ENCODE results near the gene SCAMP4. TPM values are rescaled to one million over a fixed set of nuclear protein-coding genes. Genes with fewer than 3 reads are reported as not detected.

SCAMP4 gene
- total RNA-seq, 1 donor from 2014 or later = 48.4 TPM

DNA sequence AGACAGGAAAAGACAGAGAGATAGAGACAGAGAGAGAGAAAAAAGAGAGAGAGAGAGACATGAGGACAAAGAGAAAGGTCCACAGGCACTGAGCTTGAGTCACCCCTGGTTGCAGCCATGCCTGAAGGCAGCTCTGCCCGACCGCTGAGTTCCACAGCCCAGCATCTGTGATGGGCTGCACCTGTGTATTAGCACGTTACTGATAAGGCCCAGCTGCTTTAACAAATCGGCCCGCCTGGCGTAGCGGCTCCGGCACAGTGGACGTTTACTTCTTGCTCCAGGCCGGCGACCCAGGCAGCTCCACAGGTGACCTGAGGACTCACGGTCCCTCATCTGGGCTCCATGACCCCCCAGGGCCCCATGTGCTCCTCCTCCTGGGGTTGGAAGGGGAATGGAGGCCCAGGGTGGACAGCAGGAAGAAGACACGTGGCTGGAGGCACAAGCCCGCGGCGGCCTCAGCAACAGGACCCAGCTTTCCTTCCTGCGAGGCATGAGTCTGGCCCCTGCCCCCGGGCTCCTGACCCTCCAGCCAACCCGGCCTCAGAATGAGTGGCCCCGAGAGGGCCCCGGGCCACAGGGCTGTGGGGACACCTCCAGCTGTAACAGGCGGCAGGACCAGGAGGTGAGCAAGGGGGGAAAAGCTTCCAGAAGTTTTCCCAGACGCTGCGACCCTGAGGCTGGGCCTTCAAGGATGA lies 31.9 kb downstream of the SCAMP4 start:
- no peak for DNase-seq (ENCODE audit: low spot score)

DNA sequence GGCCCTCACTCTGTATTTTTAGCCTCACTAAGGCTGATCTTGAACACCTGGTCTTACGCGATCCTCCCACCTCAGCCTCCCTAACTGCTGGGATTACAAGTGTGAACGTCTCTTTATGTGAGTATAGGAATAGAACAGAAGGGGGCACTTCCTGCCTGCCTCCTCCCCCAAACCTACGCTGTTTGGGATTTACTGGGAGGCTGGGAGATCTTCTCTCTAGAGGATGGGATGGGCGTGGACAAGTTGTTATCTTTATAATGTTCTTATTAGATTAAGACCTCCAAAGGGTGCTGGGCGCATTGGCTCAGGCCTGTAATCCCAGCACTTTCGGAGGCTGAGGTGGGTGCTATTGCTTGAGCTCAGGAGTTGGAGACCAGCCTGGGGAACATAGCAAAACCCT lies 32.9 kb downstream of the SCAMP4 start:
- DNase-seq (ENCODE audit: low spot score) = no peak

DNA sequence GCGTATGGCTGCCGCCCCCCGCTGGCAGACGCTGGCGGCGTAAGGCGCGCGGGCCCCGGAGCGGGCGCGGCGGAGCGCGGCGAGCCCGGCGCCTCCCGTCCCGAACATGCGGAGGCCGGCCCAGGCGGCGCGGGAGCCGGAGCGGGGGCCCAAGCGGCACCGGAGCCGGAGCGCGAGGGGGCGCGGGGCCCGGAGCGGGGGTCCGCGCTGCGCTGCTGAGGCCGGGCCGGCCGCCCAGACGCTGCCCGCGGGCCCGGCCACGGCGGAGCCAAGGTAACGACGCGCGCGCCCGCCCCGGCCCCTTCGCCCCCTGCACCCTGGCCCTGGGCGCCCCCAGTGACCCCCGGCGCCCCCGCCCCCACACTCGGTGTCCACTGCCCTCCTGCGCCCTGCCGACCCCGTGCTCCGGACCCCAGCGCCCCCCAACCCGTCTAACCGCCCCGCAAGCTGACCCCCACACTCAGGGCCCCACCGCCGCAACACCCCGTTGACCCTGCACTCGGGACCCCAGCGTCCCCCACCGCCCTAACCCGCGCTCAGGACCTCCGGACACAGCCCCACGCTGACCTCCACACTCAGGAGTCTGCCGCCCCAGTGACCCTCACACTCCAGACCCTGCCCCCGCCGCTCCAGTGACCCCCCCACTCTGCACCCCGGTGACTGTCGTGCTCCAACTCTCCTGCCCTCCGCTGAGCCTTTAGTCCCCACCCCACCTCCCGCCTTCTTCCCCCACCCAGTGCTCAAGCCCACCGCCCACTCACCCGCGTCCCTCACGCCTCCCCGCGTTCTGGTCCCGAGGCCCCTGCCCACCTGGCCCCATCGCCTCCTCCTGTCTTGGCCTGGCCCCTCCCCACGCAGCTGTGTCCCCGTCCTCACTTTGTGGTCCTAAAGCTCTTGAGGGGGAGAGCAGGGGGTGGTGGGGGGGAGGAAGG lies 36.2 kb downstream of the SCAMP4 start, which contains the start of gene CSNK1G2:
Gene CSNK1G2 (plus strand): TSS at position 27 of the 932 bp plus-strand sequence. CDS start 28,601 bp downstream, outside the sequence.
- no peak for DNase-seq (ENCODE audit: low spot score)

DNA sequence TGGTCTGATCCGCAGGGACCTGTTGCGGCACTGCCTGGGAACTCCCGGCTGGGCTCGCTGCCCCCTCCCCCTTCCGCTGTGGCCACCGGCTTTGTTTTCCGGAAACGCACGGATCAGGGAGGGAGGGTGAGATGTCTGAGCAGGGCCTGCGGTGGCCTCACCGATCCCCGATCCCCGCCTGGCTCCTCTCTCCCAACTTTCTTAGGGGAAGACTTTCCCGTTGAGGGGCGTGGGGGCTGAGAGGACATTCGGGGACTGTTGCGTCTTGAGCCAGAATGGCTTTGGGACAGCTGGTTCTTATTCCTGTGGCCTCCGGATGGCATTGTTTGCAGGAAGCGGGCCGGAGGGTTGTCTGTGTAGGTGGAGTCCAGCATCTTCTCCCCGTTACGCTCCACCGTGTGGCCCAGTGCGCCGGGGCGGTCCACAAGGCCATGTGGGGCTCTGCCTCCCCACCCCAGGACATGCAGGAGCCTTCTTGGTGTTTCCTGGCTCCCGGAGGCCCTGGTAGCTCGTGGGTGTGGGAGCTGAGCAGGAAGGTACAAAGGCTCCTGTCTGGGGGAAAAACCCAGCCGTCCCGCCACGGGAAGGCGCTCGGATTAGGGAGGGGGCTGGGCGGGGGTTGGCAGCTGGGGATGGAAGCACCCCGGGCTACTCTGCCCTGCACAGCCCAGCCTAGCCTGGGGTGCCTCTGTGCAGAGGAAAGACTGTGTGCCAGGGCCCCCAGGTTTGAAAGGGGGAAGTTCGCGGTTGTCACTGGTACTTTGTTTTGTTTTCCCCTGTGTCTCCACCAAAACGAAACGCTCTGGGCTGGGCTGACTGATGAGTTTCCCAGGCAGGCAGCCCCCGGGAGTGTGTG lies 37.1 kb downstream of the SCAMP4 start:
- DNase-seq (ENCODE audit: low spot score) = no peak

DNA sequence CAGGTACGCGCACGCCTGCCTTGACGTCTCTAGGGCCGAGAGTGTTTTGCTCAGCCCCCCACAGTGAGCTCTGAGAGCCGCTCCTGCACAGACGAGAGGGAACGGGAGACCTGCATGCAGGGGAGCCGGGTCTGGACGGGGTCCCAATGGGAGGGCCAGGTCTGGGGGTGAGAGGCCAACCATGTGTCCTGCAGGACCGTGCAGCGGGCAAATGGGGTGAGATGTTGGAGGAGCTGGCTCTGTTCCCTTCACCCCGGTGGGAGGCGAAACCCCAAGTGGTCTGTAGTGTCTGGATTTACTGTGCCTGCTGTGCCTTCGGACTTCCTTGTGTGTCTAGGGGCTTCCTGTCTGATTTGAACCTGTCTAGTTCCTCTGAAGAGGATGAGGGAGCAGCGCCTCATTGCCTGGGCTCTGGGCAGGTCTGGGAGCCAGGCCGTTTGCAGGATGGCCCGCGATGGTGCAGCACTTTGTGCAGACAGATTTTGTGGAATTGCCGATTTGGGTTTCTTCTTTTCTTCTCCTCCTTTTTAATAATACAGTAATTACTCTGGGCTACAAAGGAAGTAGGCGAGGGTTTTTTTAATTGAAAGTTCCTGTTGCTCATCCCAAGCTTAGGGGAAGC lies 37.8 kb downstream of the SCAMP4 start:
- no peak for DNase-seq (ENCODE audit: low spot score)

DNA sequence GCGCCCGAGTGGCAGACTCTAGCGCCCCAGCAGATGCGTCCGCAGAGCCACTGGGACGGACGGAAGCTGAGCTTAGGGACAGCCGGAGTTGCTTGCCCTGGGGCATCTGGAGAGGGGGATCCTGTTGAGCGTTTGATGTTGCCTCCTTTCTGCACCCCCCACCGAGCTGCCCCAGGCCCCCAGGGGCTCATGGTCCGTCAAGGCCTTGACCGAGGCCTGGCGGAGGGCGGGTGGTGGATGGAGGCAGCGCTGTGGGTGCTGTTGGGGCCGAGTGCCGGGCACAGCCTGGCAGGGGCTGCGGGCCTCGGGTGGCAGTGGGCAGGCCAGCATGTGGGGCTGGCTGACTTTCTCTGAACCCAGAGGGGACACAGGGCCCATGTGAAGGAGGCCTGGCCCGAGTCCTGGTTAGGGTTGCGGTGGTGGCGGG lies 38.5 kb downstream of the SCAMP4 start:
- no peak for DNase-seq (ENCODE audit: low spot score)

DNA sequence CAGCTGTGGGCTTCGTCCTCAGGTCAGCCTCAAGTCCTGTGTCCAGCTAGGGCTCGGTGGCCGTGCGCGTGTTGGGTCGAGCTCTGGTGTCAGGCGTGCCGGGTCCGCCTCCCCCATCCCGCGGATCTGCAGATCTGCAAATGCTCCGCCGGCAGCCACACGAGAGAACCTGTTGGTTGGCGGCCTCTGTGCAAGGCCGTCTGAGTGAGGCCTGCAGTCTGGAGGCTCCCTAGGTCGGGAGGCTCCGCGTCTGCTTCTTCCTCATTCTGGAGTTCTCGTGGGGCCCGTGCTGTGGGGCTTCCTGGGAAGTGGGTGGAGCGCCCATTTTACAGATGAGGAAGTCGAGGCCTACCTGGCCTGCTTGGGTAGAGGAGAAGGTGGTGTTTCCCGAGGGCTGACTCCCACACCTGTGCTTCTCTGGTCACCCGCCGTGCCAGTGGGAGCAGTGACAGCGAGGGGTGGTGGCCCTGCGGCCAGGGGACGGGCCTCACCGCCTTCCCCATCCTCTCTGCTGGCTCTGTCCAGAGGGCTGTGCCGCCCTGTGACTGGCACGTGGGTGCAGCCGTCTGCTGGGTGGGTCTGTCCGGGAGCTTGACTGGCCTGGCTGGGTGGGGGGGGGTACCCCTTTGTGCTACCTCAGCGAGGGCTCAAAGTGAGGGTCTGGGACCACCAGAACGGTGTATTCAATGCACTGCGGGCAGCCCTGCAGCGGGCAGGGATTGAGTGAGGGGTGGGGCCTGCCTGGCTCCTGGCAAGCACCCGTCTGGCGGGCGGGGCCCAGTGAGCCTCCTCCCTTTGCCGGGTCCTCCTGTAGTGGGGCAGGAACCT lies 39.1 kb downstream of the SCAMP4 start:
- no peak for DNase-seq (ENCODE audit: low spot score)

DNA sequence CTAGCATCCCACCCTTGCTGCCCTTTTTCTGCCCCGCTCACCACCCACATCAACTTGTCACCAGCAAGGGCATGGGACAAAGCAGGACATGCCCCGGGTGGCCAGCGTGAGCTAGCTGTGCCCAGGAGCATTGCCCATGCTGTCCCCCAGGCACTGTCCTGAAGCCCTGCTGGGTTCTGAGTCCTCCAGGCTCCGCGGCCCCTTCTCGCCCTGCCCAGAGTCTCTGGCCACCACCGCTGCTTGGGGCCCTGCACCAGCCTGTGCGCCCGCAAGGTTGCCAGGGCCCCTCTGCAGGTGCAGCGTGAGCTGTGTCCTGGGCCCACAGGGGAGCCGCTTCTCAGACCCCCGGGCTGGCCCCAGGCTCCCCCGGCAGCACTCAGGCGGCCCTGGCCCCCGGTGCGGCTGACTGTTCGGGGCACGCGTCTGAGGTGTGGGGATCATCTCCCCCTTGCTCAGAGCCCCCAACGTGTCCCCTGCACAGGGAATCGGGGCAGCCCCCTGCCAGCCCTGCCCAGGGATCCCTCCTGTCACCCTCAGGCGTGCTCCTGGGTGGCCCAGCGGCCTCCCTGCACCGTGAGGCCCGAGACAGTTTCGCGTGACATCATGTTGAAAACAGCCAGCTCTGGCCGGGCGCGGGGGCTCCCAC lies 39.8 kb downstream of the SCAMP4 start:
- no peak for DNase-seq (ENCODE audit: low spot score)

DNA sequence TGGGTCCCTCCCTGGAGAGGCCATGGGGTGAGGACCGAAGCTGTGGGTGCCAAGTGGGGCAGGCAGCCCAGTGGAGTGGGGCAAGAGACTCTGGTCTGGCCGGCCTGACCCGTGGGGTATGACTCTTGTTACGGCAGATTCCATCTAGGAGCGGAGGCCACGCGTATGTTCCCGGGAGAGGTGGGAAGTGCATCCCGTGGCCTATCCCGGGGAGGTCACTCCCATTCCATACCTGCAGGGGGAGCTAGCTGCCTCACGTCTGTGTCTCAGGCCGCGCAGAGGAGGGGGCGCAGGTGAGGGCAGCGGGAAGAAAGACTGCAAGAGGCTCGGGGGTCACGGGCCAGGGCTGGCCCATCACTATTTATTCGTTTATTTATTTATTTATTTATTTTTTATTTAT lies 40.7 kb downstream of the SCAMP4 start:
- no peak for DNase-seq (ENCODE audit: low spot score)

DNA sequence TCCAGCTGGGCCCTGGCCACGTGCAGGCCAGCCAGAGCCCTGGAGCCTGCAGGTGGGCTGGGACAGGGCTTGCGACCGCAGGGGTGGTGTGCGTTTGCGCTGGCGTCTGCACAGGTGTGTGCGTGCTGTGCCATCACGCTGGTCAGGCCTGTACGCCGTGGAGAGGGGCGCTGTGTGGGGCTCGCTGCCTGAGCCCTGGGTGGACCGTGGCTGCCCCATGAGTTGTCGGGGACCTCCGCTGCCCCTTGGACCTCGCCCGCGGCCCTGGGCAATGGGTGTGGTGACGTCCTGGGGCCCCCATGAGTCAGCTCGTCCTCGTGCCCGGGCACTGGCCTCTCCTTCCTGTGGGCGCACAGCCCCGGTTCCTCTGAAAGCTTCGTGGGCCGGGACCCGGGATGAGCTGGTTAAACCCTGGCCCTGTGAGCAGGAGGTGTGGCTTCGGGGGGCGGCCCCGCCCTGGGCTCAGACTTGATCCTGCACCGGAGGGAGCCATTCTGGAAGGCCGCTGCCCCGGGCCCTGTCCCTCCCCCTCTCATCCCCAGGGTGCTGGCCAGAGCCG lies 42.5 kb downstream of the SCAMP4 start:
- no peak for DNase-seq (ENCODE audit: low spot score)

DNA sequence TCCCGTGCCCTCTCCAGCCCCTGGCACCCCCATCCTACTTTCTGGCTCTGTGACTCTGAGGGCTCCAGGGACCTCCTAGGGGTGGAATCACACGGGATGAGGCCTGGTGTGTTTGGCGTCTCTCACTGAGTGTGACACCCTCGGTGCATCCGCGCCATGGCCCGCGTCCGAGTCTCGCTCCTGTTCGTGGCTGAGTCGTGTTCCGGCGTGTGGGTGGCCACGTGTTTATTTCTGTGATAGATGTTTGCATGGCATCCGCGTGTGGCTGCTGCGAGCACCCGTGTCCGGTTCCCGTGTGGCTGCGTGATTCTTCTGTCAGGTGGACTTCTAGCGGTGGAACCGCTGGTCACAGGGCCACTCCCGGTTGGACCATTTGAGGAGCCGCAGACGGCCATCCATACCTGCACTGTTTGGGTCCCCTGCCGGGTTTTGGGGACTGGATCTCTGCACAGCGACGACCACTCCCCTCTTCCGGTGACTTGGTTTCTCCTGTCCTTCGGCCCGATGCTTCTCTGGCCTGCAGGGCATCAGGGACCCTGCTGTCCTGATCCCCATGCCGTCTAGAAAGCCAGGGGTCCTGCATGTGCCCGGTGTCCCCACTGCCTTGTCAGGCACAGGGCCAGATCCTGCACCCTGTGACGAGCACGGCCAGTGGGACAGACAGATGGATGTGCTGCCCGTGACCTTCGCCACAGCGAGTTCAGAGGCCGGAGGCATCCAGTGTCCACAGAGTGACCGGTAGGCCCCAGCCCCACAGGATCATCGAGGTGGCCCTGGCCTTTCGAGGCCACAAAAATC lies 44.3 kb downstream of the SCAMP4 start:
- no peak for DNase-seq (ENCODE audit: low spot score)

DNA sequence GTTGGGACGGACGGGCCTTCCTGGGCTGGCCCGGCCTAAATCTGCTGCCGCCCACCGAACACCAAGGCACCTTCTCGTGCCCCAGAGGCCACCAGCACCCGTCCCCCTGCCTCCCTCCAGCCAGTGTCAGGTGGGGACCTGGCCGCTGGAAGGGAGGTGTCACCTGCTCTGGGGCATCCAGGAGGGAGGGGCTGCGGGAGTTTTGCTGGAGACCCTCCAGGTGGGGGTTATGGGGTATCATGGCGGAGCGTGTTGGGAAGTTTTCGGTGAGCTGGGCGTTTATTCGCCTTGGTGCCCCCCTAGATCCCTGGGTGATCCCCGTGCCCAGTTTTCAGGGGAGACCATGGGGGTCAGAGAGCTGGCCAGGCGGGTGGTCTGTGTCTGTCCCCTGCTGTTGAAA lies 45.4 kb downstream of the SCAMP4 start:
- DNase-seq (ENCODE audit: low spot score) = no peak

DNA sequence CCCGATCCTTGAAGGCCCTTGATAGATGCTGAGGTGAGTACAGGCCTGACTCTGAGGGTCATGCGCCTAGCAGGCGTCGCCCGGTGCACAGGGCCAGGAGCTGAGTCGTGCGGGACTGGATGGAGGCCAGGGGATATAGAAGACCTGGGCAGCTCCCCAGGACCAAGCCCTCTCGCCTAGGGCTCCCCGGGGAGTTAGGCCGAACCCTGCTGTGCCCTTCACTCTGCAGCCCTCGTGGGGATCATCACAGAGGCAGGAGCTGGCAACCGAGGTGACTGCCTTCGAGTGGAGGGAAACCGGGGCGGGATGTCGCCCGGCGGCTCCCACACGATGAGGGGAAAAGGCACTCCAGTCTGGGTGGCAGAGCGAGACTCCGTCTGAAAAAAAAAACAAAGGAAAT lies 47.4 kb downstream of the SCAMP4 start:
- no peak for DNase-seq (ENCODE audit: low spot score)

DNA sequence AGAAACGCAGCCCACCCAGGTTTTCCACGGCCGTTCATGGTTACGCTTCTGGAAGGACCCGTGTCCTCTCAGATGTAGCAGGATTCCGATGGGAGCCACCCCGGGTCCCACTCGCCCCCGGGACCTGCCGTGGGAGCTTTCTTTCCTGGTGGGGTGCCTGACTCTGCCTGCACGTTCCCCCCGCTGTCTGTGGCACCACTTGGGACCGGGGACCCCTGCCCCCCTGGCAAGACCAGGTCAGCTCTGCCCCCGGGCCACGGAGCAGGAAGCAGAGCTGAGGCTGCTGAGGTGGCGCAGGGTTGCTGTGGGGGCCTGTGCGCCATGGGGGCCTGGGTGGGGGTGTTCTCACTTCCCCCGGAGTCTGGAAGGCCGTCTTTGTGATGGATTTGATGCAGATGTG lies 47.8 kb downstream of the SCAMP4 start:
- no peak for DNase-seq (ENCODE audit: low spot score)

DNA sequence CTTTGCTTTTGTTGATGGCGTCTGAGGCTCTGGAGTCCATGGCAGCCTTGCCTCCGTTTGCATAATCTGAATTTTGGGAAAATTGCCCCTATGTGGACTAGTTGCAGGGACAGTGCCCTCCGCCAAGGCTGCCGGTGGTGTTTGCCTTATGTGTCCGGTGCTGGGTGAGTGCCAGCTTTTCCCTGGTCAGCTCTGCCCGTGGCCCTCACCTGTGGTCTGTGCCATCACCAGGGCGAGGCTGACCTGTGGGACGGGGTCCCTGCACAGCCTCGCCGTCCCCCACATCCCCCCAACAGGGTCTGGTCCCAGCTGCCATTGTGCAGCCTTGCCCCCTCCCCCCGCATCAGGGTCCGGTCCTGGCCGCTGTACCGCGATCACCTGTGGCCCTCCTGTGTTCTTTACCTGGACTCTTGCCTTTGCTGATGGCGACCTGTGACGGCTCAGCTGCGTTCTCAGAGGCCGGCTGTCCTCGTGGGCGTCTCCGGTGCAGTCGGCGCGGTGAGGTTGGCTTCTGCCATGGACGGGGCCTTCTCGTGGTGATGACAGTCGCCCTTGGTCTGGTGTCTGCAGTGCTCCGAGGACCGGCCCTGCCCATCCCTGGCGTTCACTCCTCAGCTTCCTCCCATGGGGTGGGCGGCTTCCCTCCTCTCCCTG lies 48.4 kb downstream of the SCAMP4 start:
- no peak for DNase-seq (ENCODE audit: low spot score)

DNA sequence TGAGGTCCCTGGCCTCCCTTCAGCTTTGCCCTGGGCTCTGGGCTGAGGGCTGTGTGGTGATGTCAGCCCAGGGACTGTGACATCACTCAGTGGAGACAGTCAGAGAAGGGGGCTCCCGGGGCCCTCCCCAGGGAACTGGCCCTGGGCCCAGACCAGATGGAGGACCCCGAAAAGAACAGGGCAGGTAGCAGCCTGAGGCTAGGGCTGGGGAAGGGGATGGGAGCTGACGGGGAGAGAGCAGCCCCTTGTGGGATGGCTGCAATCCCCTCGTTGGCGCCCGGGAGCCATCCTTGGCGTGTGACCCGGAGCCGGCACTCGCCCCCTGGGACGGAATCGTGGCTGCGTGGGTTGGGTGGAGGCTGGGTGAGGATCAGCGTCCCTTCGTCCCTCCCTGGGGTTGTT lies 49.3 kb downstream of the SCAMP4 start:
- DNase-seq (ENCODE audit: low spot score) = no peak

DNA sequence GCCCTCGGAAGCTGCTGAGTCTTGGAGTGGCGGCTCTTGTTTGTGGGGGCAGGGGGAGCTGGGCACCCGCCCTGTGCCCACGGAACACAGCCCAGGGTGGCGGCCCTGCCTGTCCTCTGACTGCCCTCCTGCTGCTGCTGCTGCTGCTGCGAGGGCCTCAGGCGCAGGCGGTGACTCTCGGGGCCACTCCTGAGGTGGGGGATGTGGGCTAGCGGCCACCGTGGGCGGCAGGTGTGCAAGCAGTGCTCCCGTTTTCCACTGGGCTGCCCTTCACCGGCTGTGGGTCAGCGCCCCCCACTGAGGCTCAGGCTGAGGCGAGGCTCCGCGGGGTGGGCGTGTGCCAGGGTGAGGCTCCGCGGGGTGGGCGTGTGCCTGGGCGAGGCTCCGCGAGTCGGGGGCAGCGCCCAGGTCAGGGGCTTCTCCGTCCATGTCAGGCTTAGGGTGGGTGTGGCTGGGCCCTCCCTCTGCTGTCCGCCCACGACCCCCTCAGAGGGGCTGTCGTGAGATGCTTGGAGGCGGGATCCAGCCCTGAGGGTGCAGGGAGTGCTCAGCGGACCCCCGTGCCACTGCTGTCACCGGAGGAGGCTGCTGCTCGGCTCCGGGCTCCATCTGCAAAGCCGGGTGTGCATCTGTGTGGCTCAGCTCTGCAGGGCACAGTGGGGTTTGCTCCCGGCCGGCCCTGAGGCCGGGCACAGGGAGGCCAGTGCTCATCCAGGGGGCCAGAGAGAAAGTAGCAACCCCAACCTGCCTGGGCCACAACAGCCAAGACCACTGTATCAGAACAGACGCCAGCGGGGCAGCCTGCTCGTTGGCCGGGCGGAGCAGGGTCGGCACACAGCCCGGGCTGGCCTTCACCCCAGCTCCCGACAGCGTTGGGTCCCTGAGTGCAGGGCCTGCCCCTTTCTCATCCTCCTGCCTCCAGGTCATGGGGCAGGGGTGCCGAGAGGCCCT lies 50.2 kb downstream of the SCAMP4 start:
- DNase-seq (ENCODE audit: low spot score) = no peak

Measured in mesenteric fat pad (tissue), 1 donor.